Naive B cell (primary cell): ENCODE measurements around the gene PLA2G4A. TPM values are rescaled to one million over a fixed set of nuclear protein-coding genes. Genes with fewer than 3 reads are reported as not detected.
"Not testable (repeated sequence)": the region's sequence is repeated elsewhere in the genome, so short reads cannot be mapped to it uniquely, and the experiment has no call there.

Experiments used
- ATAC-seq, 2 donors: fragments of 150-1000 bp; cut with Tn5 transposase; 2 replicates each; pipeline ENCODE4 v1.10.0; 2021; ENCODE audit warnings: low read depth in 2 of 2, mild to moderate bottlenecking in 2 of 2, moderate library complexity in 2 of 2
- DNase-seq: peaks from one replicate; pipeline ENCODE4 v3.0.0; 2022
- H3K27ac Mint-ChIP-seq, 6 donors: one replicate each; pipeline ENCODE4 v1.8.0; 2020 to 2022; ENCODE audit warnings: mild to moderate bottlenecking in 6 of 6, mixed read lengths in 6 of 6, moderate library complexity in 5 of 6, inconsistent platforms in 2 of 6
- H3K27me3 Mint-ChIP-seq, 3 donors: one replicate each; pipeline ENCODE4 v1.8.0; 2021 to 2022; ENCODE audit warnings: mixed read lengths in 3 of 3, mild to moderate bottlenecking in 1 of 3
- H3K36me3 Mint-ChIP-seq, 2 donors: one replicate each; pipeline ENCODE4 v1.8.0; 2020 to 2022; ENCODE audit warnings: mixed read lengths in 2 of 2, inconsistent platforms in 1 of 2, mild to moderate bottlenecking in 1 of 2
- H3K4me1 Mint-ChIP-seq, 3 donors: one replicate each; pipeline ENCODE4 v1.8.0; 2020 to 2022; ENCODE audit warnings: mixed read lengths in 3 of 3, inconsistent platforms in 1 of 3, mild to moderate bottlenecking in 1 of 3, moderate library complexity in 1 of 3
- H3K4me3 Mint-ChIP-seq, 8 donors: one replicate each; pipeline ENCODE4 v1.8.0; 2020 to 2022; ENCODE audit warnings: mild to moderate bottlenecking in 8 of 8, mixed read lengths in 8 of 8, moderate library complexity in 8 of 8, inconsistent platforms in 2 of 8
- H3K9me3 Mint-ChIP-seq, 7 donors: one replicate each; pipeline ENCODE4 v1.8.0; 2020 to 2022; ENCODE audit warnings: mixed read lengths in 7 of 7, mild to moderate bottlenecking in 5 of 7, inconsistent platforms in 2 of 7, moderate library complexity in 1 of 7
- polyA plus RNA-seq, 6 donors: library from polyadenylated mRNA; unstranded; fragments of 300-500 nt; fragmentation: Illumina TruSeq; gene quantifications; one replicate each; pipeline ENCODE4 v1.2.3, GENCODE V29; 2021; ENCODE audit warnings: low read depth in 6 of 6

PLA2G4A gene
- polyA plus RNA-seq, 6 donors from 2014 or later, result 0.15 to 0.64 TPM; not detected in 4

GRCh38 chr1:186894415-186894814, 65.7 kb downstream of the PLA2G4A start:
- H3K27me3 Mint-ChIP-seq, result no peaks in the 10 kb centered on the region
- no peak overlapping the region for H3K27ac Mint-ChIP-seq
- no peak for DNase-seq
- no peak for ATAC-seq
- peaks cover 0 to 3% (median 0%) of the 10 kb centered on the region in 7 donors for H3K9me3 Mint-ChIP-seq
- no peak overlapping the region for H3K4me3 Mint-ChIP-seq
- H3K4me1 Mint-ChIP-seq, result no peaks in the 10 kb centered on the region
- H3K36me3 Mint-ChIP-seq, result no peaks in the 10 kb centered on the region

DNA sequence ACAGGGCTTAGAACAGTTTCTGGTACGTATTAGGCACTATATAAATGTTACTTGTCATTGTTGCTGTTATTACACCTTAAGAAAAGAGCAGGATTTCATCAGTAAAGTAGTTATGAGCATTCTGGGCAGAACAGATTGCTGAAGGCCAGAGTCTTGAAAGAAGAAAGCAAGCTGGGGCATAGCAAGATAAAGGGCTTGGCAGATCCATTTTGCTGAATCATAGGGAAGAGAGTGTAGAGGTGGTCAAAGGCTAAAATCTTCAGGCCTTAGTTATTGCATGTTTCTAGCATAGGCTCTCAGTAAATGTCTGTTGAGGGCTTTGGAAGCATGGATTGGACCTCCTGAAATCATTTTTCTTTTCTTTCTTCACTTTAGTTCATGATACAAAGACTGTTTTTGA, 67.5 kb downstream of the PLA2G4A start:
- peaks cover 0 to 3% (median 0%) of the 10 kb centered on the region in 7 donors for H3K9me3 Mint-ChIP-seq
- no peaks in the 10 kb centered on the region for H3K36me3 Mint-ChIP-seq
- H3K4me3 Mint-ChIP-seq, result no peak overlapping the region
- DNase-seq (no peak), ATAC-seq (no peak)
- no peaks in the 10 kb centered on the region for H3K27me3 Mint-ChIP-seq
- H3K27ac Mint-ChIP-seq, result no peak overlapping the region
- no peaks in the 10 kb centered on the region for H3K4me1 Mint-ChIP-seq

- no peaks in the 10 kb centered on the region for H3K27me3 Mint-ChIP-seq
- DNase-seq, result no peak
- H3K36me3 Mint-ChIP-seq, result no peaks in the 10 kb centered on the region
- peak overlapping the region in 1 of 8 donors; percentile 45 for H3K4me3 Mint-ChIP-seq
- peaks cover 0 to 3% (median 0%) of the 10 kb centered on the region in 7 donors for H3K9me3 Mint-ChIP-seq
- no peaks in the 10 kb centered on the region for H3K4me1 Mint-ChIP-seq
- no peak for ATAC-seq
- H3K27ac Mint-ChIP-seq, result no peak overlapping the region
Observed at GRCh38 chr1:186897008-186897407, 68.3 kb downstream of the PLA2G4A start.

GRCh38 chr1:186899577-186899976, 70.8 kb downstream of the PLA2G4A start:
- ATAC-seq, result no peak
- H3K4me3 Mint-ChIP-seq, result no peak overlapping the region
- H3K36me3 Mint-ChIP-seq, result no peaks in the 10 kb centered on the region
- H3K27me3 Mint-ChIP-seq, result no peaks in the 10 kb centered on the region
- no peaks in the 10 kb centered on the region for H3K4me1 Mint-ChIP-seq
- no peak overlapping the region for H3K27ac Mint-ChIP-seq
- H3K9me3 Mint-ChIP-seq, result peaks cover 0 to 3% (median 0%) of the 10 kb centered on the region in 7 donors
- no peak for DNase-seq

DNA sequence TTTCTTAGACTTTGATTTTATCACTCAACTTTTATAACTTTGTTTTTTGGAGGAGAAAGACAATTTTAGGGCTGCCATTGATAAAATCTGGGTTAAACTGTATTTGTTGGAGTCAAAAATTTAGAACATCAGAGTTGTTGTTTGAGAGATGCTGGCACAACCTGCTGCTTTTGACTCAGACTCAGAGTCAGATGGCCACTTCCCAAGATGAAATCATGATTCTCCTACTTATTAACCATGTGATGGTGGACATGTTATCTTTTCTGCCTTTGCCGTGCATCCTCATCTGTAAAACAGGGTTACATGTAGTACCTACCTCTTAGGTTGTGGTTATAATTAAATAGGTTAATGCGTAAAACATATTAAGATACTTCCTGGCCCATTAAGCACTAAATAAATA, 71.2 kb downstream of the PLA2G4A start:
- Mint-ChIP-seq H3K4me3 (no peak overlapping the region), H3K9me3 (peaks cover 0 to 3% (median 0%) of the 10 kb centered on the region in 7 donors)

GRCh38 chr1:186900539-186901237, 71.9 kb downstream of the PLA2G4A start:
- peaks cover 0 to 3% (median 0%) of the 10 kb centered on the region in 7 donors for H3K9me3 Mint-ChIP-seq
- no peak for DNase-seq
- no peak overlapping the region for H3K4me3 Mint-ChIP-seq
- H3K27me3 Mint-ChIP-seq, result no peaks in the 10 kb centered on the region
- ATAC-seq, result no peak
- H3K4me1 Mint-ChIP-seq, result no peaks in the 10 kb centered on the region
- H3K36me3 Mint-ChIP-seq, result no peaks in the 10 kb centered on the region
- no peak overlapping the region for H3K27ac Mint-ChIP-seq

More for the DNA sequence above, 71.2 kb downstream of the PLA2G4A start:
- DNase-seq (no peak), ATAC-seq (no peak)
- H3K27me3 Mint-ChIP-seq, result no peaks in the 10 kb centered on the region
- no peak overlapping the region for H3K27ac Mint-ChIP-seq
- H3K36me3 Mint-ChIP-seq, result no peaks in the 10 kb centered on the region
- H3K4me1 Mint-ChIP-seq, result no peaks in the 10 kb centered on the region

DNA sequence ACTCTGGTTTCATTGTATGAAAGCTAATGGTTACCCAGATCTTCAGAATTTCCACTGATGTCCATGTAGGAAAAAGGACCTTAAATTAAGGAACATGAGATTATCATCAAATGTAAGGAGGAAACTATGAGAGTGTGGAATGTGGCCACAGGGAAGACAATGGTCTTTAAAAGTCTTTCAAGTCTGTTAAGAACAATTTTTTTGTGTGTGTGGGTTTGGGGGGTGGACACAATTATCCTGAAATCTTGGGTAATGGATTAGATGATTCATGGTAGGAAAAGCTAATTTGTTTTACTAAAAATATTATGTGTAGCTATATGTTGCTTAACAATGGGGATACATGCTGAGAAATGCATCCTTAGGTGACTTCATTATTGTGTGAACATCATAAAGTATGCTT, 72.9 kb downstream of the PLA2G4A start:
- Mint-ChIP-seq H3K27me3 (no peaks in the 10 kb centered on the region), H3K4me3 (no peak overlapping the region), H3K36me3 (no peaks in the 10 kb centered on the region), H3K27ac (no peak overlapping the region), H3K9me3 (peaks cover 0 to 3% (median 0%) of the 10 kb centered on the region in 7 donors), H3K4me1 (no peaks in the 10 kb centered on the region)
- ATAC-seq, result no peak
- DNase-seq, result no peak

GRCh38 chr1:186903374-186904136, 74.8 kb downstream of the PLA2G4A start:
- peaks cover 0 to 3% (median 0%) of the 10 kb centered on the region in 7 donors for H3K9me3 Mint-ChIP-seq
- no peak overlapping the region for H3K4me3 Mint-ChIP-seq
- no peak for DNase-seq
- no peaks in the 10 kb centered on the region for H3K36me3 Mint-ChIP-seq
- H3K4me1 Mint-ChIP-seq, result no peaks in the 10 kb centered on the region
- no peak overlapping the region for H3K27ac Mint-ChIP-seq
- no peaks in the 10 kb centered on the region for H3K27me3 Mint-ChIP-seq
- ATAC-seq, result no peak

GRCh38 chr1:186904361-186904760, 75.6 kb downstream of the PLA2G4A start:
- H3K27me3 Mint-ChIP-seq, result no peaks in the 10 kb centered on the region
- H3K36me3 Mint-ChIP-seq, result no peaks in the 10 kb centered on the region
- no peak for ATAC-seq
- no peak for DNase-seq
- no peak overlapping the region for H3K27ac Mint-ChIP-seq
- H3K4me1 Mint-ChIP-seq, result no peaks in the 10 kb centered on the region
- H3K4me3 Mint-ChIP-seq, result no peak overlapping the region
- H3K9me3 Mint-ChIP-seq, result no peaks in the 10 kb centered on the region

- Mint-ChIP-seq H3K36me3 (no peaks in the 10 kb centered on the region), H3K27ac (no peak overlapping the region), H3K9me3 (no peaks in the 10 kb centered on the region), H3K4me1 (no peaks in the 10 kb centered on the region), H3K27me3 (no peaks in the 10 kb centered on the region), H3K4me3 (no peak overlapping the region)
- DNase-seq, result no peak
- no peak for ATAC-seq
Observed at GRCh38 chr1:186905561-186905960, 76.8 kb downstream of the PLA2G4A start.

DNA sequence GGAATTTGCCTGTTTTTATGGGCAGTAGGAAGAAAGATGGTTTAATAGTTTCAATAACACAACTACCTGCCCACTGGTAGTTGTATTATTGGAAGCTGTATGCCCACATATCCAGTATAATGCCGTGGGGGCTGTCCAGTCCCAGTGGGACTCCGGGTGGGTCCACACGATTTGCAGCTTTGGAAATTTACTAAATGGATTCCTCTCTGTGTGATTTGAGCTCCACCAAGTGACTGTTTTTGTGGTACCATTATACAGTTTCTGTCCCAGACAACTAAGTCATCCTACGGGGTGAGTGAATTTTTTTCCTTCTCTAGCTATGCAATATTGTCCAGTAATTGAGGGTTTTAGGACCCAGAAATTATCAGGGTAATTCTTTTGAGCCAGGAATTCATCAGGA, 86.8 kb downstream of the PLA2G4A start:
- H3K9me3 Mint-ChIP-seq, result no peaks in the 10 kb centered on the region
- H3K27ac Mint-ChIP-seq, result no peak overlapping the region
- no peak overlapping the region for H3K4me3 Mint-ChIP-seq
- no peak for DNase-seq
- no peak for ATAC-seq
- H3K27me3 Mint-ChIP-seq, result no peaks in the 10 kb centered on the region
- no peaks in the 10 kb centered on the region for H3K4me1 Mint-ChIP-seq
- no peaks in the 10 kb centered on the region for H3K36me3 Mint-ChIP-seq

- H3K36me3 Mint-ChIP-seq, ATAC-seq, H3K27me3 Mint-ChIP-seq, H3K27ac Mint-ChIP-seq, H3K4me3 Mint-ChIP-seq, H3K4me1 Mint-ChIP-seq, H3K9me3 Mint-ChIP-seq, DNase-seq: not testable (repeated sequence)
Observed at GRCh38 chr1:186917106-186917786, 88.5 kb downstream of the PLA2G4A start.

GRCh38 chr1:186921386-186921785, 92.6 kb downstream of the PLA2G4A start:
- H3K36me3 Mint-ChIP-seq, H3K4me3 Mint-ChIP-seq, ATAC-seq, DNase-seq, H3K27ac Mint-ChIP-seq, H3K4me1 Mint-ChIP-seq, H3K27me3 Mint-ChIP-seq, H3K9me3 Mint-ChIP-seq: not testable (repeated sequence)

DNA sequence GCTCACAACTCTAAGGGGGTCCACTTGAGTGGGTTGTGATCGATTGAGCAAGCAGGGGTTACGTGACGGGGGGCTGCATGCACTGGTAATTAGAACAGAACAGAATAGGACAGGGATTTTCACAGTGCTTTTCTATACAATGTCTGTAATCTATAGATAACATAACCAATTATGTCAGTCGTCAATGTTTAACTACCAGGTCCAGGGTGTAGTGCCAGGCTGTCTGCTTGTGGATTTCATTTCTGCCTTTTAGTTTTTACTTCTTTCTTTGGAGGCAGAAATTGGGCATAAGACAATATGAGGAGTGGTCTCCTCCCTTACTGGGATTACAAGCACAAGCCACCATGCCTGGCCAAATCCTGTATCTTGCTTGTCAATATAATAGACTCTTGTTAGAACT, 94.1 kb downstream of the PLA2G4A start:
- H3K27me3 Mint-ChIP-seq, H3K9me3 Mint-ChIP-seq, ATAC-seq, H3K4me3 Mint-ChIP-seq, H3K4me1 Mint-ChIP-seq, DNase-seq, H3K27ac Mint-ChIP-seq, H3K36me3 Mint-ChIP-seq: not testable (repeated sequence)
